Left lung (tissue), 10 donors: Measurements from ENCODE around the gene AQP4. TPM values are rescaled to one million over a fixed set of nuclear protein-coding genes. Genes with fewer than 3 reads are reported as not detected.
A peak's percentile ranks its signal among the peaks of the same experiment; 100 is the strongest.

ENCODE experiments used
- ATAC-seq: fragments of 200-7000 bp; cut with Tn5 transposase; one replicate; pipeline ENCODE4 v1.9.1; 2020; ENCODE audit warnings: moderate library complexity
- DNase-seq, 4 donors: peaks; one replicate each; pipeline ENCODE4 v3.0.0-alpha.2; 2013 to 2020
- H3K27ac ChIP-seq, 2 donors: fragments of 200-600 bp; sonication (generic) in 1 of 2; one replicate each; pipeline versions ENCODE4 v1.5.0 to v1.8.0; 2020 to 2021
- H3K27me3 ChIP-seq, 2 donors: fragments of 200-600 bp; sonication (generic) in 1 of 2; one replicate each; pipeline versions ENCODE4 v1.5.0 to v1.8.0; 2020 to 2021
- H3K36me3 ChIP-seq, 2 donors: fragments of 200-600 bp; sonication (generic) in 1 of 2; one replicate each; pipeline versions ENCODE4 v1.5.0 to v1.8.0; 2020 to 2021
- H3K4me1 ChIP-seq, 2 donors: fragments of 200-600 bp; one replicate each; pipeline ENCODE4 v1.8.0; 2021
- H3K4me3 ChIP-seq, 2 donors: fragments of 200-600 bp; sonication (generic) in 1 of 2; one replicate each; pipeline versions ENCODE4 v1.5.0 to v1.8.0; 2020 to 2021; ENCODE audit warnings: mild to moderate bottlenecking in 1 of 2
- H3K9me3 ChIP-seq, 2 donors: fragments of 200-600 bp; sonication (generic) in 1 of 2; one replicate each; pipeline versions ENCODE4 v1.5.0 to v1.8.0; 2020 to 2021
- intact Hi-C, 2 donors: fragments of 100-400 bp; cut with DNase I; formaldehyde crosslinking; loops; one replicate each; pipeline versions ENCODE4 v1.11.2 to v1.14.2; 2022
- polyA plus RNA-seq, 6 donors: library from polyadenylated mRNA; unstranded; fragments of 120-200 nt; gene quantifications; one replicate each; pipeline ENCODE4 v1.2.1, GENCODE V29; 2013; ENCODE audit not compliant: insufficient read length in 6 of 6
- total RNA-seq, 2 donors: library from RNA; stranded (reverse); fragmentation: NEBNext Ultra II Directional; extraction: Animal tissue kit (Norgen Biotek cat#: 25700); gene quantifications; one replicate each; pipeline ENCODE4 v1.2.1, GENCODE V29; 2021
- TF ChIP-seq, protein P1 (sequence below), 2 donors: fragments of 200-600 bp; sonication (generic) in 1 of 2; IDR thresholded peaks; one replicate each; pipeline versions ENCODE4 v1.5.0 to v1.8.0; 2021; ENCODE audit warnings: antibody characterized with exemption in 2 of 2
- donor health status: DM: no; HTN: yes; CAD: no.
- donor health status: DM: no; HTN: no; CAD: no.

The AQP4 gene
- total and polyA plus RNA-seq, 8 donors: 37.2 to 453 (median 75.2) TPM

DNA sequence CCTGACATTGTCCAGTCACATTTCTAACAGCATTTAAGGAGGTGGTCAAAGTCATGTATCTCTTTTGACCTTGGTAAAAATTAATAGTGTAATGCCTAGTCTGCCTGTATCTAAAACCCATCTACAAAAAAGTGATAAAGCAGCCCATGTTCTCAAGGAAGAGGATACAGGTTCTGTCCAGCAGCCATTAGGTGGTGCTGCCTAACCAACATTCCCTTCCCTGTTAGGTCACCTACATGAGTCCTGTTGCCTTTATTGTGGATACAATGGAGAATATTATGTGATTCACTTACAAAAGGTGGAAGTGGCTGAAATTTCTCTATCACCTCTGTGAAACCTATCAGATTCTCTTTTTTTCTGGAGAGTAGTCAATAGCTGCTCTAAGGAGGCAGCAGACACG lies 52.5 kb downstream of the AQP4 start:
- TF ChIP-seq, protein P1, sequence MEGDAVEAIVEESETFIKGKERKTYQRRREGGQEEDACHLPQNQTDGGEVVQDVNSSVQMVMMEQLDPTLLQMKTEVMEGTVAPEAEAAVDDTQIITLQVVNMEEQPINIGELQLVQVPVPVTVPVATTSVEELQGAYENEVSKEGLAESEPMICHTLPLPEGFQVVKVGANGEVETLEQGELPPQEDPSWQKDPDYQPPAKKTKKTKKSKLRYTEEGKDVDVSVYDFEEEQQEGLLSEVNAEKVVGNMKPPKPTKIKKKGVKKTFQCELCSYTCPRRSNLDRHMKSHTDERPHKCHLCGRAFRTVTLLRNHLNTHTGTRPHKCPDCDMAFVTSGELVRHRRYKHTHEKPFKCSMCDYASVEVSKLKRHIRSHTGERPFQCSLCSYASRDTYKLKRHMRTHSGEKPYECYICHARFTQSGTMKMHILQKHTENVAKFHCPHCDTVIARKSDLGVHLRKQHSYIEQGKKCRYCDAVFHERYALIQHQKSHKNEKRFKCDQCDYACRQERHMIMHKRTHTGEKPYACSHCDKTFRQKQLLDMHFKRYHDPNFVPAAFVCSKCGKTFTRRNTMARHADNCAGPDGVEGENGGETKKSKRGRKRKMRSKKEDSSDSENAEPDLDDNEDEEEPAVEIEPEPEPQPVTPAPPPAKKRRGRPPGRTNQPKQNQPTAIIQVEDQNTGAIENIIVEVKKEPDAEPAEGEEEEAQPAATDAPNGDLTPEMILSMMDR (IDR thresholded peaks at IDR 0.05): peak; percentile 13 to 34
- ATAC-seq (peak; percentile 97), DNase-seq (peak in 1 of 4 donors; percentile 50)
- no peaks in the 10 kb centered on the region for H3K27me3 ChIP-seq
- H3K9me3 ChIP-seq: peaks cover 0 to 6% of the 10 kb centered on the region in 2 donors
- no peak overlapping the region for H3K4me3 ChIP-seq
- intact Hi-C loops: no loop called here
- no peaks in the 10 kb centered on the region for H3K4me1 ChIP-seq
- H3K36me3 ChIP-seq: no peaks in the 10 kb centered on the region
- H3K27ac ChIP-seq: no peak overlapping the region

DNA sequence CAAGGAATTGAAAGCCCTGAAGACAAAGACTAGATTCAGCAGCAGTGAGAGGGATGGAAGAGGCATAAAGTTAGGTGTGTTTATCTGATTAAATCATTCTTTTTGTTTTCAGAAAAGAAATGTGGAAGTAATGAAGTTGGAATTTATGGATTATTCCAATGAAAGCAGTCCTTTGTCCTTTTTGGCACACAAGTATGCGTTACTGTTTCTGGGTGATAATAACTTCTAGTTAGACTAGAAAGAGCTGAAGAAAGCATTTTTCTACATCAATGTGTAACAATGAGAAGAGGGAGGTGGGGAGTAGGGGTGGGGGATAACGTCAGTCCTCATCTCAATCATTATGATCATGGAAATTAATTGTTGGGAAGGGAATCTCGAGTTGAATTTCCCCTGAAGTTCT lies 53.0 kb downstream of the AQP4 start:
- Histone ChIP-seq H3K27ac (no peak overlapping the region), H3K36me3 (no peaks in the 10 kb centered on the region), H3K4me1 (no peaks in the 10 kb centered on the region), H3K4me3 (no peak overlapping the region), H3K9me3 (peaks cover 0 to 4% of the 10 kb centered on the region in 2 donors), H3K27me3 (no peaks in the 10 kb centered on the region)
- TF ChIP-seq, protein P1 (IDR thresholded peaks at IDR 0.05): no peak
- ATAC-seq (no peak), DNase-seq (no peak)
- intact Hi-C loops: no loop called here

DNA sequence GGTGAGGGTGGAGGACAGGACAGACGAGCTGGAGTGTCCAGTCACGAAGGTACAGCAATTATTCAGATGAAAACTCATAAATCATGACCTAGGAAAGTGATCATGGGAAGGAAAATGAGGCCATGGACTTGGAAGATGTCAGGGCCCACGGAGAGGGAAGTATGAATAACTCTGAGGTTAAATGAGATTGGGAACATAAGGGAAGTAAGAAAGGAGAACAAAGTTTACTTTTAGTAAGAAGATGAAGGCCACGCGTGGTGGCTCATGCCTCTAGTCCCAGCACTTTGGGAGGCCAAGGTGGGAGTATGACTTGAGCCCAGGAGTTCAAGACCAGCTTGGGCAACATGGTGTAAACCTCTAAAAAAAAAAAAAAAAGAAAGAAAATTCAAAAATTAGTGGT lies 56.2 kb downstream of the AQP4 start:
- no peaks in the 10 kb centered on the region for H3K9me3 ChIP-seq
- DNase-seq (no peak), ATAC-seq (no peak)
- no peaks in the 10 kb centered on the region for H3K27me3 ChIP-seq
- no peaks in the 10 kb centered on the region for H3K36me3 ChIP-seq
- no peak overlapping the region for H3K27ac ChIP-seq
- H3K4me3 ChIP-seq: no peak overlapping the region
- H3K4me1 ChIP-seq: no peaks in the 10 kb centered on the region
- TF ChIP-seq, protein P1 (IDR thresholded peaks at IDR 0.05): no peak
- intact Hi-C loops: no loop called here

DNA sequence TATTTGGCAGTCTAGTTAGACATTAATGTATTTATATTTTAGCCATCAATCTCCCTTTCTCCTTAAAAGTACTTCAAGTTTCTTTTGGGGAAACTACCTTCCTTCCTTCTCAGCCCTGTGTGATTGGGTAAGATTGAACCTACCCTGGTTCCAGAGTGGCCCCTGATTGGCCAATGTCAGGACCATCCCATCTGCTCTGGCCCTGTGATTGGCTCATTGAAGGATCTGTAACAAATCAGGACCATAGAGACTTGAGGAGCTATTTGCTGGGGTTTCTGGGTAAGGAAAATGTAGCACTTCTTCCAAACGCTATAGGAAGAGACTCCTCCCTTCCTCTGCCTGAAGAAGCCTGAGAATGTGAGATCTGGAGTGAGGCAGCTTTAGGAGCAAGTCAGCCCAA lies 59.3 kb downstream of the AQP4 start:
- no peaks in the 10 kb centered on the region for H3K4me1 ChIP-seq
- H3K36me3 ChIP-seq: no peaks in the 10 kb centered on the region
- intact Hi-C loops: no loop called here
- no peaks in the 10 kb centered on the region for H3K27me3 ChIP-seq
- H3K4me3 ChIP-seq: no peak overlapping the region
- TF ChIP-seq, protein P1 (IDR thresholded peaks at IDR 0.05): no peak
- no peak for ATAC-seq
- no peaks in the 10 kb centered on the region for H3K9me3 ChIP-seq
- no peak for DNase-seq
- no peak overlapping the region for H3K27ac ChIP-seq

DNA sequence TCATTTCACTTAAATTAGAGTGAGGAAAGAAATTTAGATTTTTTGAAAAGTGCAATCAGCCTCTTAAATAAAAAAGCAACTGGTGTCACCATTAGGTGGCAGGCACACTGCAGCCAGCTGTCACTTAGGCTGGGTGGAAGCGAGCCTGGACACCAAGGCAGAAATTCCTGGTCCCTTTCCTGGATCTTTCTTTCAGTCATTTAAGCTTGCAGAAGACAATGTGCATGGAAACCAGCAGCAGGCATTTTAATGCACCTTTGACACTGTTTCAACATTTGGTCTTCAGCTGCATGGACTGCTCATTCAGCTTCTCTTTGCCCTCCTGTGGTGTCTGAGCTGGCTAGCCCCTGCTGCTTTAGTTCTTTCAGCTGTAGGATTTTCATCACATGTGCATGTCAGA lies 61.0 kb downstream of the AQP4 start:
- TF ChIP-seq, protein P1 (IDR thresholded peaks at IDR 0.05): no peak
- Histone ChIP-seq H3K36me3 (no peaks in the 10 kb centered on the region), H3K27ac (no peak overlapping the region), H3K9me3 (peaks cover 0 to 3% of the 10 kb centered on the region in 2 donors), H3K4me1 (no peaks in the 10 kb centered on the region), H3K27me3 (no peaks in the 10 kb centered on the region), H3K4me3 (no peak overlapping the region)
- DNase-seq: peak in 1 of 4 donors; percentile 34
- peak; percentile 71 for ATAC-seq
- intact Hi-C loops: no loop called here
